ENCODE data around the gene NSD1. TPM values are rescaled to one million over a fixed set of nuclear protein-coding genes. Genes with fewer than 3 reads are reported as not detected.

Gene NSD1
- total and polyA plus RNA-seq, 2 donors (not counting 1 experiment from before 2014, with no cell fraction given) = 19.3 to 52.8 TPM

- Histone ChIP-seq H2AFZ (ENCODE audit: low read length) (no peak overlapping the region), H3K9me3 (ENCODE audit: control insufficient read depth, insufficient read depth, low read depth, low read length) (no peaks in the 10 kb centered on the region), H3K4me2 (ENCODE audit: extremely low read depth, insufficient read depth, low read length) (no peak overlapping the region), H3K4me1 (ENCODE audit: control insufficient read depth, extremely low read depth, insufficient read depth, low read length) (no peaks in the 10 kb centered on the region), H3K36me3 (ENCODE audit: control insufficient read depth, insufficient read depth, low read length) (peaks cover 42% of the 10 kb centered on the region), H3K27me3 (ENCODE audit: control insufficient read depth, insufficient read depth, low read length) (no peaks in the 10 kb centered on the region), H3K27ac (ENCODE audit: insufficient read depth, low read length) (no peak overlapping the region), H4K20me1 (ENCODE audit: control insufficient read depth, extremely low read depth, insufficient read depth, low read length) (no peaks in the 10 kb centered on the region), H3K4me3 (replicated peaks in 1 of 4; ENCODE audit: control extremely low read depth in 1 of 4, insufficient read depth in 1 of 4, low read depth in 3 of 4, low read length in 4 of 4) (no peak overlapping the region), H3K9ac (ENCODE audit: insufficient read depth, low read length) (no peak overlapping the region), H3K79me2 (ENCODE audit: control insufficient read depth, insufficient read depth, low read length) (peaks cover 5% of the 10 kb centered on the region)
- DNase-seq (ENCODE audit: low read depth in 2 of 2) = no peak
- TF ChIP-seq, protein P1, sequence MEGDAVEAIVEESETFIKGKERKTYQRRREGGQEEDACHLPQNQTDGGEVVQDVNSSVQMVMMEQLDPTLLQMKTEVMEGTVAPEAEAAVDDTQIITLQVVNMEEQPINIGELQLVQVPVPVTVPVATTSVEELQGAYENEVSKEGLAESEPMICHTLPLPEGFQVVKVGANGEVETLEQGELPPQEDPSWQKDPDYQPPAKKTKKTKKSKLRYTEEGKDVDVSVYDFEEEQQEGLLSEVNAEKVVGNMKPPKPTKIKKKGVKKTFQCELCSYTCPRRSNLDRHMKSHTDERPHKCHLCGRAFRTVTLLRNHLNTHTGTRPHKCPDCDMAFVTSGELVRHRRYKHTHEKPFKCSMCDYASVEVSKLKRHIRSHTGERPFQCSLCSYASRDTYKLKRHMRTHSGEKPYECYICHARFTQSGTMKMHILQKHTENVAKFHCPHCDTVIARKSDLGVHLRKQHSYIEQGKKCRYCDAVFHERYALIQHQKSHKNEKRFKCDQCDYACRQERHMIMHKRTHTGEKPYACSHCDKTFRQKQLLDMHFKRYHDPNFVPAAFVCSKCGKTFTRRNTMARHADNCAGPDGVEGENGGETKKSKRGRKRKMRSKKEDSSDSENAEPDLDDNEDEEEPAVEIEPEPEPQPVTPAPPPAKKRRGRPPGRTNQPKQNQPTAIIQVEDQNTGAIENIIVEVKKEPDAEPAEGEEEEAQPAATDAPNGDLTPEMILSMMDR (conservative IDR thresholded peaks at IDR 0.05 in 1 of 2, IDR thresholded peaks at IDR 0.05 in 1 of 2; ENCODE audit: low read depth in 1 of 2, low read length in 2 of 2) = no peak
- no peak for TF ChIP-seq EZH2 (IDR thresholded peaks at IDR 0.05; ENCODE audit: low read length, missing control alignments)
Observed at GRCh38 chr5:177334781-177335700, 201.5 kb downstream of the NSD1 start.

- Histone ChIP-seq H3K79me2 (ENCODE audit: control insufficient read depth, insufficient read depth, low read length) (peaks cover 5% of the 10 kb centered on the region), H3K9me3 (ENCODE audit: control insufficient read depth, insufficient read depth, low read depth, low read length) (no peaks in the 10 kb centered on the region), H3K36me3 (ENCODE audit: control insufficient read depth, insufficient read depth, low read length) (peaks cover 39% of the 10 kb centered on the region), H4K20me1 (ENCODE audit: control insufficient read depth, extremely low read depth, insufficient read depth, low read length) (no peaks in the 10 kb centered on the region), H3K27ac (ENCODE audit: insufficient read depth, low read length) (no peak overlapping the region), H3K4me3 (replicated peaks in 1 of 4; ENCODE audit: control extremely low read depth in 1 of 4, insufficient read depth in 1 of 4, low read depth in 3 of 4, low read length in 4 of 4) (no peak overlapping the region), H3K9ac (ENCODE audit: insufficient read depth, low read length) (no peak overlapping the region), H2AFZ (ENCODE audit: low read length) (no peak overlapping the region), H3K4me1 (ENCODE audit: control insufficient read depth, extremely low read depth, insufficient read depth, low read length) (no peaks in the 10 kb centered on the region), H3K27me3 (ENCODE audit: control insufficient read depth, insufficient read depth, low read length) (no peaks in the 10 kb centered on the region), H3K4me2 (ENCODE audit: extremely low read depth, insufficient read depth, low read length) (no peak overlapping the region)
- TF ChIP-seq, protein P1 (conservative IDR thresholded peaks at IDR 0.05 in 1 of 2, IDR thresholded peaks at IDR 0.05 in 1 of 2; ENCODE audit: low read depth in 1 of 2, low read length in 2 of 2) = no peak
- TF ChIP-seq EZH2 (IDR thresholded peaks at IDR 0.05; ENCODE audit: low read length, missing control alignments) = no peak
- DNase-seq (ENCODE audit: low read depth in 2 of 2) = no peak
Observed at GRCh38 chr5:177335701-177336065, 202.1 kb downstream of the NSD1 start.

- no peaks in the 10 kb centered on the region for H3K4me1 ChIP-seq (ENCODE audit: control insufficient read depth, extremely low read depth, insufficient read depth, low read length)
- no peak overlapping the region for H3K27ac ChIP-seq (ENCODE audit: insufficient read depth, low read length)
- H3K27me3 ChIP-seq (ENCODE audit: control insufficient read depth, insufficient read depth, low read length) = no peaks in the 10 kb centered on the region
- no peak for TF ChIP-seq EZH2 (IDR thresholded peaks at IDR 0.05; ENCODE audit: low read length, missing control alignments)
- TF ChIP-seq, protein P1 (conservative IDR thresholded peaks at IDR 0.05 in 1 of 2, IDR thresholded peaks at IDR 0.05 in 1 of 2; ENCODE audit: low read depth in 1 of 2, low read length in 2 of 2) = peak; percentile 5 to 29
- H3K4me3 ChIP-seq (replicated peaks in 1 of 4; ENCODE audit: control extremely low read depth in 1 of 4, insufficient read depth in 1 of 4, low read depth in 3 of 4, low read length in 4 of 4) = no peak overlapping the region
- no peak overlapping the region for H3K4me2 ChIP-seq (ENCODE audit: extremely low read depth, insufficient read depth, low read length)
- peaks cover 38% of the 10 kb centered on the region for H3K36me3 ChIP-seq (ENCODE audit: control insufficient read depth, insufficient read depth, low read length)
- no peak overlapping the region for H2AFZ ChIP-seq (ENCODE audit: low read length)
- H3K9ac ChIP-seq (ENCODE audit: insufficient read depth, low read length) = no peak overlapping the region
- no peaks in the 10 kb centered on the region for H3K9me3 ChIP-seq (ENCODE audit: control insufficient read depth, insufficient read depth, low read depth, low read length)
- DNase-seq (ENCODE audit: low read depth in 2 of 2) = peak in 1 of 2 donors; percentile 8
- H3K79me2 ChIP-seq (ENCODE audit: control insufficient read depth, insufficient read depth, low read length) = peaks cover 5% of the 10 kb centered on the region
- H4K20me1 ChIP-seq (ENCODE audit: control insufficient read depth, extremely low read depth, insufficient read depth, low read length) = no peaks in the 10 kb centered on the region
Observed at GRCh38 chr5:177336112-177336511, 202.5 kb downstream of the NSD1 start.

All from fibroblast of lung (primary cell).